ENCODE results near the gene CCDC107.
A peak's percentile ranks its signal among the peaks of the same experiment; 100 is the strongest.
"Not testable (repeated sequence)": the region's sequence is repeated elsewhere in the genome, so short reads cannot be mapped to it uniquely, and the experiment has no call there.

Gene CCDC107, protein sequence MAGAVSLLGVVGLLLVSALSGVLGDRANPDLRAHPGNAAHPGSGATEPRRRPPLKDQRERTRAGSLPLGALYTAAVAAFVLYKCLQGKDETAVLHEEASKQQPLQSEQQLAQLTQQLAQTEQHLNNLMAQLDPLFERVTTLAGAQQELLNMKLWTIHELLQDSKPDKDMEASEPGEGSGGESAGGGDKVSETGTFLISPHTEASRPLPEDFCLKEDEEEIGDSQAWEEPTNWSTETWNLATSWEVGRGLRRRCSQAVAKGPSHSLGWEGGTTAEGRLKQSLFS

DNA sequence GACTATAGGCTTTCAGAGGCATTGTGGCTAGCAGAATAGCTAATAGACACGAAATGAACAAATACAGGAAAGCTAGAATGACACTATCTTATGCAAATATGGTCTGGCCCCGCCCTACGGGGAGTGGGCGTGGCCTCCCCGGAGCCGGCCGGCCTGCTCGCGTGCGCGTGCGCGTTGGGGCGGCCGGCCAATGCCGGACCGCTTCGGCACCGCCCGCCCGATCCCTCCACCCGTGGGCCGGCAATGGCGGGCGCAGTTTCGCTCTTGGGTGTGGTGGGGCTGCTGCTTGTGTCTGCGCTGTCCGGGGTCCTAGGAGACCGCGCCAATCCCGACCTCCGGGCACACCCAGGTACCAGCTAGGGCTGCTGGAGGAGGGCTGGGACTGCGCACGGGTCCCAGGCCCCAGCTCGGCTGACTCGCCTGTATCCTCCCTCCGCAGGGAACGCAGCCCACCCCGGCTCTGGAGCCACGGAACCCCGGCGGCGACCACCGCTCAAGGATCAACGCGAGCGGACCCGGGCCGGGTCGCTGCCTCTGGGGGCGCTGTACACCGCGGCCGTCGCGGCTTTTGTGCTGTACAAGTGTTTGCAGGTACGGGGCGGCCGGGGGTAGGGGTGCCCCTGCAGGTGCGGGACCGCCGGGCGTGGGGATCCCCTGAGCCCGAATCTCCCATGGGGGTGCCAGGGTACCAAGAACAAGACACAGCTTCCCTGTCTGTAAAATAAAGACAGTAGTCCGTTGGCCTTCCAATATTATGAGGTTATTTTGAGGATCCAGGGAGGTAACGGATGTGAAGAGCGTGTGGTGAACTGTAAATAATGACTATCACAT lies at the start of gene CCDC107:
Gene CCDC107 (plus strand): TSS at position 156 of the 831 bp plus-strand sequence. CDS start 88 bp downstream, at position 244.
- peak; percentile 97 for DNase-seq (ENCODE audit: extremely low spot score)
- ChIA-PET CTCF (interaction anchor here (0.7 to 3.4 kb wide), 4 partner anchors 12 to 87 kb away, joined by 3 to 16 read pairs (median 4); no protein-coding TSS in a partner anchor), POLR2A (interaction anchor here (0.6 to 5.2 kb wide), 9 partner anchors 11 to 74 kb away, joined by 3 to 35 read pairs (median 4); partner anchors contain the start of genes CREB3 and TLN1)
- no peak for TF ChIP-seq BHLHE40 (IDR thresholded peaks at IDR 0.05; ENCODE audit: borderline replicate concordance)
- TF ChIP-seq ZNF384 (IDR thresholded peaks at IDR 0.05), result no peak
- no peak for TF ChIP-seq TARDBP (IDR thresholded peaks at IDR 0.05)
- peak; percentile 23; the same call in 1 of the 2 replicates for TF ChIP-seq CTBP1 (IDR thresholded peaks at IDR 0.05; ENCODE audit: borderline replicate concordance)

DNA sequence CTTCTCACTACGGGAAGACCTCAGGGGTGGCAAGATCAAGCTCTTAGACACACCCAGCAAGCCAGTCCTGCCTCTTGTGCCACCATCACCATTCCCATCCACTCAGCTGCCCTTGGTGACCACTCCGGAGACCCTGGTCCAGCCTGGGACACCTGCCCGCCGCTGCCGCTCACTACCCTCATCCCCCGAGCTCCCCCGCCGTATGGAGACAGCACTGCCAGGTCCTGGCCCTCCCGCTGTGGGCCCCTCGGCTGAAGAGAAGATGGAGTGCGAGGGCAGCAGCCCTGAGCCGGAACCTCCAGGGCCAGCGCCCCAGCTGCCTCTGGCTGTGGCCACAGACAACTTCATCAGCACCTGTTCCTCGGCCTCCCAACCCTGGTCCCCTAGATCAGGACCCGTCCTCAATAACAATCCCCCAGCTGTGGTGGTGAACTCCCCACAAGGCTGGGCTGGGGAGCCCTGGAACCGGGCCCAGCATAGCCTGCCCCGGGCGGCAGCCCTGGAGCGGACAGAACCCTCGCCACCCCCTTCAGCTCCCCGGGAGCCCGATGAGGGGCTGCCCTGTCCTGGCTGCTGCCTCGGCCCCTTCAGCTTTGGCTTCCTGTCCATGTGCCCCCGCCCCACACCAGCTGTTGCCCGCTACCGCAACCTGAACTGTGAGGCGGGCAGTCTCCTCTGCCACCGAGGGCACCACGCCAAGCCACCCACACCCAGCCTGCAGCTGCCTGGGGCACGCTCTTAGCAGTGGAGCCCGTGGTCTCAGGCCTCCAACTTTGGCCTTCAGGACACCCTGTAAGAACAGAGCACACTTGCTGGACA lies 48.9 kb upstream of the CCDC107 start:
- DNase-seq (ENCODE audit: extremely low spot score), result no peak
- ChIA-PET POLR2A (interaction anchor here (1.9 kb wide), 1 partner anchor 48 kb away, joined by 4 read pairs; the partner anchor contains the start of gene RMRP), CTCF (no interaction called here)
- TF ChIP-seq SP1 (IDR thresholded peaks at IDR 0.05) (no peak), FOXM1 (IDR thresholded peaks at IDR 0.05; ENCODE audit: borderline replicate concordance) (no peak), PKNOX1 (IDR thresholded peaks at IDR 0.05) (no peak), FOXK2 (IDR thresholded peaks at IDR 0.05) (no peak), ARNT (IDR thresholded peaks at IDR 0.05) (no peak), SUZ12 (IDR thresholded peaks at IDR 0.05) (no peak), HDGF (IDR thresholded peaks at IDR 0.05; ENCODE audit: borderline replicate concordance) (no peak), TARDBP (IDR thresholded peaks at IDR 0.05) (no peak), FOXA1 (IDR thresholded peaks at IDR 0.05) (no peak), CTBP1 (IDR thresholded peaks at IDR 0.05; ENCODE audit: borderline replicate concordance) (no peak), ZNF384 (IDR thresholded peaks at IDR 0.05) (no peak), ELF4 (IDR thresholded peaks at IDR 0.05) (no peak), NFRKB (IDR thresholded peaks at IDR 0.05) (no peak), BHLHE40 (IDR thresholded peaks at IDR 0.05; ENCODE audit: borderline replicate concordance) (no peak), LEF1 (IDR thresholded peaks at IDR 0.05; ENCODE audit: borderline replicate concordance) (no peak), L3MBTL2 (conservative IDR thresholded peaks at IDR 0.05) (no peak)

- TF ChIP-seq L3MBTL2 (conservative IDR thresholded peaks at IDR 0.05), result no peak
- DNase-seq (ENCODE audit: extremely low spot score), result no peak
- POLR2A ChIA-PET, result interaction anchor here (1.9 kb wide), 1 partner anchor 48 kb away, joined by 4 read pairs; the partner anchor contains the start of gene RMRP
- CTCF ChIA-PET, result no interaction called here
Measured at GRCh38 chr9:35609820-35610163, 48.3 kb upstream of the CCDC107 start.

DNA sequence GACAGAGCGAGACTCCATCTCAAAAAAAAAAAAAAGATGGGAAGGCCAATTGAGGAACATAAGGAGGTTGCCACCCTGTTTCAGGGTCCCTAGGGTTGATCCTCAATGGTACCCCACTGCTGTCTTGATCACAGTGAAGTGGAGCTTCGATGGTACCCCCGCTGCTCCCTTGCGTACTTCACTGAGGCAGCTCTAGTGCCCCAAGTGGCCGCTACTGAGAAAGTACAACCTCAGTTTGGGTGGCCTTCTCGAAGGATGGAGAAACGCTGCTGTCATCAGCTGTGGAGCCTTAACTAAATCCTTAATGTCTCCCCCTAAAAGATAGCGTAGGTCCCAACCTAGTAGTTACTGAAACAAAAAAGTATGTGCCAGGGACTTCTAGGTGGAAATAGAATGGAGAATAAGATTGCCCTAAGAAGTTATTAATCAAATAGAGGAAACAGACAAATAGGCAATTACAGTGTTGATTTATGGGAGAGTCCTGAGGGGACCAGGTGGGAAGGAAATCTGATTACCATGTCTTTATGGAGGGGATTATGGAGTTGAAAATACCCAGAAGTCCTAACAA lies 46.8 kb upstream of the CCDC107 start:
- POLR2A ChIA-PET, result interaction anchor here (0.8 kb wide), 1 partner anchor 8 kb away, joined by 3 read pairs; no protein-coding TSS in a partner anchor
- peak; percentile 58 for DNase-seq (ENCODE audit: extremely low spot score)

GRCh38 chr9:35612066-35612465 lies 46.0 kb upstream of the CCDC107 start:
- CTCF ChIA-PET, result interaction anchor here (1.1 kb wide), 1 partner anchor 120 kb away, joined by 4 read pairs; the partner anchor contains the start of gene TLN1

More for the DNA sequence above, 46.8 kb upstream of the CCDC107 start:
- TF ChIP-seq PKNOX1 (IDR thresholded peaks at IDR 0.05) (peak; percentile 52), ARNT (IDR thresholded peaks at IDR 0.05) (no peak), BHLHE40 (IDR thresholded peaks at IDR 0.05; ENCODE audit: borderline replicate concordance) (no peak), ZNF384 (IDR thresholded peaks at IDR 0.05) (no peak), SP1 (IDR thresholded peaks at IDR 0.05) (no peak)
- CTCF ChIA-PET, result interaction anchor here (0.6 to 1.1 kb wide), 5 partner anchors 14 to 58 kb away, joined by 3 to 9 read pairs (median 4); no protein-coding TSS in a partner anchor

DNA sequence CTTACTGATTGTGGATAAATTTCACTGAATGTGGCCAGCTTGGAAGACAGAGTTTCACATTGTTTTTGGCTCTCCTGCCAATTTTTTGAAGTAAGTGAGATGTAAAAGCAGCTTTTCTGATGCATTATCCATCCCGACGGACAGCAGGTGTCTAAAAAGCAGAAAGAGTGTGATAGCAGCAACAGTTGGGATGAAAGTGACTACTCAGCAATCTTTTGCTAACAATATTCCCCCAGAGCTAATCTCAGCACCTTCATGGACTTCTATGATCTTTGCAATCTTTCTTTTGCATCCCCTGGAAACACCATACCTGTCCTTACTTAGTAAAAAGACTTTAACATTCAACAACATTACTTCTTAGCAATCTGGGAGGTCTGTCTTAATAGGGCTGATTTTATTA lies 45.2 kb upstream of the CCDC107 start:
- POLR2A ChIA-PET, result interaction anchor here (0.5 kb wide), 1 partner anchor 216 kb away, joined by 3 read pairs; the partner anchor contains the start of gene FAM221B
- CTCF ChIA-PET, result interaction anchor here (0.7 to 1.1 kb wide), 2 partner anchors 119 to 352 kb away, joined by 4 read pairs; partner anchors contain the start of gene TLN1
- no peak for DNase-seq (ENCODE audit: extremely low spot score)
- no peak for TF ChIP-seq FOXM1 (IDR thresholded peaks at IDR 0.05; ENCODE audit: borderline replicate concordance)
- no peak for TF ChIP-seq BHLHE40 (IDR thresholded peaks at IDR 0.05; ENCODE audit: borderline replicate concordance)
- no peak for TF ChIP-seq ARNT (IDR thresholded peaks at IDR 0.05)
- no peak for TF ChIP-seq LEF1 (IDR thresholded peaks at IDR 0.05; ENCODE audit: borderline replicate concordance)
- no peak for TF ChIP-seq CTBP1 (IDR thresholded peaks at IDR 0.05; ENCODE audit: borderline replicate concordance)
- no peak for TF ChIP-seq SP1 (IDR thresholded peaks at IDR 0.05)
- TF ChIP-seq TARDBP (IDR thresholded peaks at IDR 0.05), result no peak
- no peak for TF ChIP-seq L3MBTL2 (conservative IDR thresholded peaks at IDR 0.05)
- no peak for TF ChIP-seq SUZ12 (IDR thresholded peaks at IDR 0.05)
- no peak for TF ChIP-seq PKNOX1 (IDR thresholded peaks at IDR 0.05)
- TF ChIP-seq ELF4 (IDR thresholded peaks at IDR 0.05), result no peak
- TF ChIP-seq HDGF (IDR thresholded peaks at IDR 0.05; ENCODE audit: borderline replicate concordance), result no peak
- no peak for TF ChIP-seq FOXK2 (IDR thresholded peaks at IDR 0.05)

More at GRCh38 chr9:35612066-35612465, 46.0 kb upstream of the CCDC107 start:
- POLR2A ChIA-PET, result interaction anchor here (0.5 kb wide), 1 partner anchor 217 kb away, joined by 3 read pairs; the partner anchor contains the start of gene FAM221B
- DNase-seq (ENCODE audit: extremely low spot score), result not testable (repeated sequence)

All from HEK293T (cell line).